ENCODE measurements around the gene FREM2. TPM values are rescaled to one million over a fixed set of nuclear protein-coding genes. Genes with fewer than 3 reads are reported as not detected.

Gene FREM2
- polyA plus RNA-seq, 1 of the 3 experiments (the other 2 are of a cell fraction) = not detected

- POLR2A ChIA-PET = no interaction called here
- TF ChIP-seq MAX (IDR thresholded peaks at IDR 0.05; ENCODE audit: low read depth) = no peak
- 24% methylated on average over 6 of the region's 6 CpGs for WGBS (ENCODE audit: low lambda C conversion rate)
Measured at GRCh38 chr13:38777347-38778119, 90.7 kb downstream of the FREM2 start.

GRCh38 chr13:38781539-38781938, 94.7 kb downstream of the FREM2 start:
- no peaks in the 10 kb centered on the region for H3K9me2 ChIP-seq
- no peak overlapping the region for H2AFZ ChIP-seq (ENCODE audit: low read depth)
- no peak for DNase-seq
- no peaks in the 10 kb centered on the region for H3K27me3 ChIP-seq (ENCODE audit: insufficient read depth)
- no peak overlapping the region for H3K9ac ChIP-seq
- CTCF ChIA-PET = no interaction called here
- WGBS (ENCODE audit: low lambda C conversion rate) = 18% methylated on average over 3 of the region's 3 CpGs
- no peaks in the 10 kb centered on the region for H3K4me1 ChIP-seq (ENCODE audit: control insufficient read depth in 1 of 2, insufficient read depth in 2 of 2, low read depth in 1 of 2, low read length in 1 of 2)
- H4K20me1 ChIP-seq (ENCODE audit: insufficient read depth) = no peaks in the 10 kb centered on the region
- H3K4me2 ChIP-seq = no peak overlapping the region
- H3K27ac ChIP-seq (ENCODE audit: low read depth in 2 of 2, low read length in 1 of 2) = no peak overlapping the region
- no peak overlapping the region for H3K4me3 ChIP-seq (ENCODE audit: low read depth in 2 of 2, low read length in 1 of 2)
- H3K36me3 ChIP-seq (replicated peaks in 1 of 2; ENCODE audit: control insufficient read depth in 1 of 2, insufficient read depth in 2 of 2, low read length in 1 of 2) = no peaks in the 10 kb centered on the region
- POLR2A ChIA-PET = no interaction called here
- H3F3A ChIP-seq (replicated peaks; ENCODE audit: insufficient read depth) = no peaks in the 10 kb centered on the region
- H3K79me2 ChIP-seq (ENCODE audit: insufficient read depth) = no peaks in the 10 kb centered on the region
- TF ChIP-seq RAD21 (IDR thresholded peaks at IDR 0.05; ENCODE audit: low read length) = no peak
- no peak for TF ChIP-seq MAX (IDR thresholded peaks at IDR 0.05; ENCODE audit: low read depth)
- no peak for TF ChIP-seq SIN3A (IDR thresholded peaks at IDR 0.05; ENCODE audit: borderline replicate concordance, low read depth, low read length)
- TF ChIP-seq RCOR1 (IDR thresholded peaks at IDR 0.05; ENCODE audit: low read length) = no peak
- no peak for TF ChIP-seq EZH2phosphoT487 (IDR thresholded peaks at IDR 0.05; ENCODE audit: borderline replicate concordance, low read depth)
- TF ChIP-seq MEF2A (IDR thresholded peaks at IDR 0.05; ENCODE audit: borderline replicate concordance, low read depth) = no peak
- no peak for TF ChIP-seq NFIC (IDR thresholded peaks at IDR 0.05; ENCODE audit: borderline replicate concordance)
- no peak for TF ChIP-seq TEAD4 (IDR thresholded peaks at IDR 0.05; ENCODE audit: borderline replicate concordance, insufficient read depth)
- no peak for TF ChIP-seq POLR2AphosphoS5 (IDR thresholded peaks at IDR 0.05; ENCODE audit: low read depth, low read length)
- TF ChIP-seq GATA2 (CRISPR knock-in tag; IDR thresholded peaks at IDR 0.05) = no peak
- no peak for TF ChIP-seq REST (IDR thresholded peaks at IDR 0.05; ENCODE audit: low read depth, low read length)
- no peak for TF ChIP-seq GABPA (IDR thresholded peaks at IDR 0.05; ENCODE audit: low read depth)
- no peak for TF ChIP-seq JUND (IDR thresholded peaks at IDR 0.05)
- no peak for TF ChIP-seq RFX5 (IDR thresholded peaks at IDR 0.05; ENCODE audit: low read length)
- no peak for TF ChIP-seq FOXM1 (IDR thresholded peaks at IDR 0.05; ENCODE audit: low read depth)
- no peak for TF ChIP-seq YY1 (IDR thresholded peaks at IDR 0.05; ENCODE audit: low read depth)
- no peak for TF ChIP-seq SMC3 (IDR thresholded peaks at IDR 0.05; ENCODE audit: low read depth, low read length)
- no peak for TF ChIP-seq USF1 (IDR thresholded peaks at IDR 0.05; ENCODE audit: borderline replicate concordance, low read depth)
- TF ChIP-seq ELF1 (IDR thresholded peaks at IDR 0.05) = no peak
- no peak for TF ChIP-seq RXRA (IDR thresholded peaks at IDR 0.05; ENCODE audit: borderline replicate concordance, low read depth)
- no peaks in the 10 kb centered on the region for H3K9me3 ChIP-seq

More at GRCh38 chr13:38777347-38778119, 90.7 kb downstream of the FREM2 start:
- no peaks in the 10 kb centered on the region for H3K9me2 ChIP-seq
- H3K4me1 ChIP-seq (ENCODE audit: control insufficient read depth in 1 of 2, insufficient read depth in 2 of 2, low read depth in 1 of 2, low read length in 1 of 2) = no peaks in the 10 kb centered on the region
- DNase-seq = no peak
- no peak overlapping the region for H3K4me3 ChIP-seq (ENCODE audit: low read depth in 2 of 2, low read length in 1 of 2)
- no peak overlapping the region for H2AFZ ChIP-seq (ENCODE audit: low read depth)
- CTCF ChIA-PET = no interaction called here
- H3F3A ChIP-seq (replicated peaks; ENCODE audit: insufficient read depth) = no peaks in the 10 kb centered on the region
- no peak overlapping the region for H3K27ac ChIP-seq (ENCODE audit: low read depth in 2 of 2, low read length in 1 of 2)
- H3K36me3 ChIP-seq (replicated peaks in 1 of 2; ENCODE audit: control insufficient read depth in 1 of 2, insufficient read depth in 2 of 2, low read length in 1 of 2) = no peaks in the 10 kb centered on the region
- no peak overlapping the region for H3K4me2 ChIP-seq
- H3K79me2 ChIP-seq (ENCODE audit: insufficient read depth) = no peaks in the 10 kb centered on the region
- H3K9me3 ChIP-seq = no peaks in the 10 kb centered on the region
- H4K20me1 ChIP-seq (ENCODE audit: insufficient read depth) = no peaks in the 10 kb centered on the region
- no peaks in the 10 kb centered on the region for H3K27me3 ChIP-seq (ENCODE audit: insufficient read depth)
- no peak overlapping the region for H3K9ac ChIP-seq
